Islet precursor cell (in vitro differentiated cells): ENCODE data around the gene PIGZ.

ENCODE experiments used
- DNase-seq: peaks from one replicate; pipeline ENCODE4 v3.0.0-alpha.2; 2018

Gene PIGZ

DNA sequence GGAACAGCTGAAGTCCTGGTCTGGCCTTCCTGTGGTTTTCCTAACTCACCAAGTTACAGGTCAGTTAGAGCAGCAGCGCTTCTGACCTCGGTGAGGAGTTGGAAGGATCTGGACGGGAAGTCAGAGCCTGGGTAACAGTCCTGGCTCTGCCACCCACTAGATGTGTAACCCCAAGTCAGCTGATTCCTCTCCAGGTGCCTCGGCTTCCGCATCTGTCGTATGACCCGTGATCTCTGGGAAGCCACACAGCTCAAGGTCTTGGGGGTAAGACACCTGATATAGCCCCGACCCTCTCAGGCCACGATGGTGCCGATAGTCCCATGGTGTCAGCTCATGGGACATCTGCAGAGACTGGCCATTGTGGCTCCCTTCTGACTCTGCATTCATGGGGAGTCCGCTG lies 8.3 kb upstream of the PIGZ start:
- DNase-seq = peak; percentile 50

DNA sequence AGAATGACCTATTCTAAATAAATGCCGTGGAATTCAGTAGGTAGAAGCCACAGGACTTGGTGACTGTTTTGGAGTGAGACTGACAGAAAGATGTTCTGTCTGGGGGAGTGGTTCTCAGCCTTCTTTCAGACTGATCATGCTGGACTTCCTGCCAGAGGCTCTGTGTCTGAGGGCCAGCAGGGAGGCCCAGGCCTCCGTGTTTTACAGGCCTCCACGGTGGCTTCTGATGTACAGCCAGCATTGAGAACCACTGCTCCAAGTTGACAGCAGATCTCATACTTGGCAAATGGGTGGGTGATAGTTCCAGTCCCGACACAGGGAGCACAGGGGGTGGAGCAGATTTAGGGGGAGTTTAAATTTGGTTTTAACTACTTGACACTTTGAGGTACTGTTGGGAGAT lies 6.7 kb upstream of the PIGZ start:
- DNase-seq = peak; percentile 39

DNA sequence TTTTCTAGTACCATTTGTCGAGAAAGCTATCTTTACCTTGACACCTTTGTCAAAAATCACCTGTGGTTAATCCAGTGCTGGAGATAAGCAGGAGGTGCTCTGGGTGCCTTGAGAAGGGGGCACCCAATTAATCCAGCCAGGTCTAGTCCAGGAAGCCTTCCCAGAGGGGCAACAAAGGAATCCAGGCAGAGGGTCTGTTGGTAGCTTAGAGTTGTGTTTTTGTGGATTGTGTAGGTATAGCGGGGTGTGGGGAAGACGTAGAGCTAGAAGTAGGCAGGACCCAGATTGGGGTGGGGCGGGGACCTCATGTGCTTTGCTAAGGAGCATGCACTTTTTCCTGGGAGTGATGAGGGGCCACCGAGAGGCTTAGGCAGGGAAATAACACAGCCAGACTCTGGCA lies 6.0 kb upstream of the PIGZ start:
- DNase-seq = peak; percentile 24

DNA sequence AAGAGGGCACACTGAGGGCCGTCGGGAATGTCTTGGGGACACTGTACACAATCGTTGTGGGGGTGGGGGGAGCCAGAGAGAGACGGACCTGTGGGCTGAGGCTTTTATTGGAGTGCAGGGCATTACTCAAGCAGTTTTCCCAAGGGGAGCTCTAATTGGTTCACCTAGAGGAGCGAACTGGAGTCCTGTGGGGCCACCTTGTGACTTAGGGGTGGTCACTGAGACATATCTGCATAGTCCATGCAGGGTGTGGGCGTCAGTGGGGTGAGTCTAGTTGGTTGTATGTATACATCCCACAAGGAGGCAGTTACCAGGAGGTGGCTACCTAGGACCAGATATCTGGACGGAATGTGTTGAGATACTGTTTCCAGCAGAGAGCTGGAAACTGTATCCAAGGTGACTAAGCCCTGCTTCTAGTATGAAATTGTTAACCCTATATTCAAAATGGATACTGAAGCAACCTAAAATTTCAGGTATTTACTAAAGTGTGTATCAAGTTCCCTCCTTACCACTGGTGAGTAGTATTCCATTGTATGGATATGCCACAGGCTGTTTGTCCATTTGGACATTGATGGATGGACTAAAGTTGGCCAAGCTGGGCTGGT lies 2.6 kb upstream of the PIGZ start:
- DNase-seq = peak; percentile 35

DNA sequence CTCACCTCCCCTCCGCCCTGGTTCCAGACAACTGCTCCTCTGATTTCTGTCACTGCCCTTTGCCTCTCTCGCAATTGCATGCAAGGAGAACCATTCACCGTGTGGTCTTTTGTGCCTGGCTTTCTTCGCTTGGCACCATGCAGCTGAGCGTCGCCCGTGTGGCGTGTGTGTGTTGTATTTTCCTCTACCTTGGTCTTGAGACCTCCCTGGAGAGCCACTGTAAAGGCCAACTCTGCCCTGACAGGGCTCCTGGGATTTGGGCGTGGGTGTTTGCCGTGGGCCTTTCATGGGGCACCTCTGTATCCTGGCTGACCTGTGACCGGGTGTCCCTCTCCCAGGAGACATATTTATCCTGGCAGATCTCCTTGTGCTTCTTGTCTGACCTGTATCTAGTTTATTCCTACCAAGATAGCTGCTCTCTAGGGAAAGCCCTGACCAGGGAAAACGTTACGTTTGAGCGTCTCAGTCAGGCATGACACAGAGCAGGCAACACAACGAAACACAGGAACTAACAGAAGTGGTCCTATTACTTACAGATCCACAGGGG lies 2.0 kb upstream of the PIGZ start:
- DNase-seq = no peak

DNA sequence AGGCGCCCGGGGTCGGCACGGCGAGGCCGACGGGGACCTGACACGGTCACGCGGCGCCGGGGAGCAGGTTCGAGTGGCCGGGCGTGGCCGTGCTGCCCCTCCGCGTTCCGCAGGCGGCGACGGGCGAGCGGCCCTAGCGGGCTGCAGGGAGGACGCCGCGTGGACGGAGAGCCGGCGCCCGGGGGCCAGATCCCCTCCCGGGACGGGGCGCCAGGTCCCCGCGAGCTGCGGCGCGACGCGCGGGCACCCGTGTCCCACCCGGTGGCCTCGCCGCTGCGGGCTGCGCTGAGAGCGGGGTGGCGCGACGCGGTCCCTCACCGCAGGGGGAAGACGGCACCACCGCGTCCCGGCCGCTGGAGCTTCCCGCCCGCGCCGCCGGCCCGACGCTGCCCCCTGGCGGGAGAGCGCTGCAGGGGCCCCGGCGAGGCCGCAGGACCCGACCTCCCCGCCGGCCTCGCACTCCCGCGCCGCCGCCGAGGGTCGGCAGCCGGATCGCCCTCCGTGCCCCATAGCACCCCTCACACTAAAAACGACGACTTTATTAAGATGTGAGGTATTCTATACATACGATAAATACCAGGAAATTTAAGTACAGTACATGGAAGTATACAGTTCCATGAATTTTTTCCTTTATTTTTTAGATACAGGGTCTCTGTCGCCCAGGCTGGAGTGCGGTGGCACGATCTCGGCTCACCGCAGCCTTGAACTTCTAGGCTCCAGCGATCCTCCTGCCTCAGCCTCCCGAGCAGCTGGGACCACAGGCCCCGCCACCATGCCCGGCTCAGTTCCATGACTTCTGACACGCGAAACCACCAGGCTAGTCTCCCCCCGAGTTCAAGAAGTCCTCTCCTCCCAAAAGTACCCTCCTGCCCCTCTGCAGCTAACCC lies 1.3 kb upstream of the PIGZ start:
- DNase-seq = peak; percentile 80

DNA sequence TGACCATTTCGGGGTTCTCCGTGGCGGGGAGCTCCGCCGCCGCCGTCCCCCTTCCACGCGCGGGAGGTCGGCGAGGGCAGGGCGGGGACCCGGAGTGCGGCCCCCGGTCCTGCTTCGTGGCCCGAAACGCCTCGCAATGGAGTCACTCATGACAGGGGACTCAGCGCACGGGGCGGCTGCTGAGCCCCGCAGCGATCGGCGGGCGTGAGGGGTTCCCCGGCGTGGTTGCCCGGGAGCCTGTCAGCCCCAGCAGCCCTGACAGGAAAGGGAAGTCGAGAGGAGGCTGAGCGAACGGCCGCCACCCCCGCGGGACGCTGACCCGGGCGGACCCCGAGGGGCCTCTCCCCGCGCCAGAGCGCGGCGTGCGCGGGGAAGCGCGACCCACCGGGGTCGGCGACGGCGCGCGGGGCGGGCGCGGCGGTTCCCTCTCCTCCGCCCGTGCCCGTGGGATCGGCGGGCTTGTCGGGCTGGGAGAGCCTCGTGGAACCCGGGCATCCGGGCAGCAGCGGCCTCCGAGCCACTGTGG lies 564 bp upstream of the PIGZ start:
- DNase-seq = peak; percentile 52

DNA sequence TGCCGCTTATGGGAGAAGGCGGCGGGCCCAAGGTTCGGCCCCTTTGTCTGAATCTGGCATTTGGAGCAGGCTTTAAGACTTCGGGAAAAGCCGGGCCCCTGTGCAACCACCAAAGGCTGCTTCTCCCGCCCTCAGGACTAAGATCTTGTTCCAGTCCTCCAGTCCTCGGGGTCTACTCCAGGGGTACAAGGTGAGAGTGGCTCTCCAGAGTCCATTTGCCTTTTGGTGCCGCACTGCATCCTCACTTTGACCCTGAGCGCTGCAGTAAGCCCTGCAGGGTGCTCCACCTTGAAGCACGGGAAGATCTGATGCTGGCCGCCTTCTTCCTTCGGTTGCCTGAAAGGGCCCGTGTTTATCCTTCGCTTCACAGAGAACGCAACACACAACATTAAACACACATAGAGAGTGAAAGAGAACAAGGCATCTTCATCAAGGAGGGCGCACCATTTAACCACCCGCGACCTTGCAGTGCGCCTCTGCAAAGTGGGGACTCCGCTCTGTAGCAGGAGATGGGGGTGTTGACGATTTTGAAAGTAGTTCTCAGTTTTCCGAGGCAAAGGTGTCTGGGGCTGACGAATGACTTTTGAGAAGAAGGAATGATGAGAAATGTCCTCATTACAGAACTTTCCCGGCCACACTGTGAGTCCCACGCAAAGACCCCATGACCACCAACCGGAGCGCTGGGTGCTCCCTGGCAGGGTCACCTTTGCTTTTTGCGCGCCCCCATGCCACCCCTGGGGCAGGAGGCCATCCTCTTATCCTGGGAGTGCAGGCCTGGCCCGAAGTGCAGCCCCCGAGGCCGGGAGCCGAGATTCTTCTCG lies 1.0 kb downstream of the PIGZ start:
- DNase-seq = no peak

DNA sequence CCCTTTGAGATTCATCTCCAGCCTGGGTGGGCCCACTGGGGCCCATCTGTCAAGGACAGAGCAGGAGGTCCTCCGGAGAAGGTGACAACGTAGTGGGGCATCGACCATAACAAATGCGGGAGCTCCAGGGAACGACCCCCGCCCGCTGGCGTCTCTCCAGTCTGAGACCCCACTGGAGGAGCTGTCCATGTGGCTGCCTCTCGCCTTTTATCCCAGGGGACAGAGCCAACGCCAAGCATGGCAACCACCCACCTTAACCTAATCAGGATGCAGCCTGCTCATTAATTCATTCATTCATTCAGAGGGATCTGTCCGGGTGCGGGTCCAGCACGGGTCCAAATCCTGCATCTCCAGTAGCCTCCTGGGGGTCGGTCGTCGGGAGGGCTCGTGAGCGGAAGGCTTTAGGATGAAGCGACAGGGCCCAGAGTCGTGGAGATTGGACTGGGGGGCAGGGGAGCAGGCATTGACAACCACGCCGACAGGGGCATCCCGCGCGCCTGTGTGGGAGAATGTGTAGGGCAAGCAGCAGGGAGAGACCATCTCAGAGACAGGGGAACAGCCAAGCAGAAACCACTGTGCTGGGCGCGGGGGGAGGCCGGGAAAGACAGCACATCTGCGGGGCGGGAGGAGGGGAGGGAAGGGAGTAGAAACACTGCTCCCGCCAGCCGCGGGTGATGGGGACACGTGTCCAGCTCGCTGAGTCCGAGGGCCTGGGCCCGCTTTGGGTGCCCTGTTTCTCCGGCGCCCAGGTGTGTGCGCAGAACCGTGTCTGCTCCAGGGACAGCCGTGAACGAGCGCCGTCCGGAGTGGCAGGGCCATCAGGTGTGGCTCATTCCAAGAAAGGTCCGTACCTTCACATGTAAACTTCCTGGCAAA lies 1.9 kb downstream of the PIGZ start:
- peak; percentile 55 for DNase-seq

DNA sequence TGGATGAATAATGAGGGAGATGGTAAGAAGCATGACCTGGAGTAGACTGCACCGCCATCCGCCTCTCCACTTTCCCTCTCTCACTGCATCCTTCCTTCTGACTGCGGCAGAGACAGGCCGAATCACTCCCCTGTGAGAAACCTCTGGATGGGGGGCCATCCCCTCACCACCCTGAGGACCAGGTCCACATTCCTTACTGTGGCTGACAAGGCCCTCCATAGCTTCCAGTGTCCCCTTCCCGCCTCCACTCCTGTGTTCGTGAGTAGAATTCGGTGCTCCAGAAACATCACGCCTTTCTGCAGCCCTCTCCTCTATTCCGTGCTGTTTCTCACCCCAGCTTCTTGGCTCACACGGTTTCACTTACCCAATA lies 2.8 kb downstream of the PIGZ start:
- DNase-seq = peak; percentile 29

DNA sequence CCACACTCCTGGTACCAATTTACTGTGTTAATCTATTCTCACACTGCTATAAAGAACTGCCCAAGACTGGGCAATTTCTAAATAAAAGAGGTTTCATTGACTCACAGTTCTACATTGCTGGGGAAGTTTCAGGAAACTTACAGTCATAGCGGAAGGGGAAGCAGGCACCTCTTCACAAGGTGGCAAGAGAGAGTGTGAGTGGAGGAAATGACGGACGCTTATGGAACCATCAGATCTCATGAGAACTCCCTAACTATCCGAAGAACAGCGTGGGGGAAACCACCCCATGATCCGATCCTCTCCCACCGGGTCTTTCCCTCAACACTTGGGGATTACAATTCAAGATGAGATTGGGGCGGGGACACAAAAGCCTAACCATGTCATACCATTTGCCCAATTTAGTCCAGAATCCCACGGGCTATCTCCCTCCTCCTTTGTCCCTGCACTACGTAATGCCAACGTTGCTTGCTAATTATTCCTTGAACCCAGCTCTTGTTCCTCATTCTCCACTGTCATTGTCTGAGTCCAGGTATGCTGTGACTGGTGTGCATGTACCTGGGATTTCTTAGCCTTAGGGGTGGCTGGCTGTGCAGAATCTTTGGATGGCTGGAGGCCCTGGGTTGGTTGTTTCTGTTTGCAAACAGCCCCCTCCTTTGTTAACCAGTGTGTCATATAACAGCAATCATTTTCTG lies 3.4 kb downstream of the PIGZ start:
- DNase-seq = peak; percentile 19

DNA sequence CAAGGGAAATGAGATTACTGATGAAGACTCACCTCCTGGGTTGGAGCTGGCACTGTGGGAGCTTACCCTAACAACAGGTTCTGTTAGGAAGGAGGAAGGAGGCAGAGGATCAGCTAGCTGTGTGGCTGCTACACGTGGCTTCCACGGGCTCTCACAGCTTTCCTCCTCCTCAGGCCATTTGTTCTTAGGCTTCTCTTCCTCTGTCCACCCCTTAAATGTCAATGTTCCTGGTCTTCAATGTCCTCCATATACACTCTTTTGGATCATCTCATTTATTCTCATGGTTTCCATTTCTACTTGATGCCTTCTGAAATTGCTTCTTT lies 5.0 kb downstream of the PIGZ start:
- DNase-seq = peak; percentile 37

DNA sequence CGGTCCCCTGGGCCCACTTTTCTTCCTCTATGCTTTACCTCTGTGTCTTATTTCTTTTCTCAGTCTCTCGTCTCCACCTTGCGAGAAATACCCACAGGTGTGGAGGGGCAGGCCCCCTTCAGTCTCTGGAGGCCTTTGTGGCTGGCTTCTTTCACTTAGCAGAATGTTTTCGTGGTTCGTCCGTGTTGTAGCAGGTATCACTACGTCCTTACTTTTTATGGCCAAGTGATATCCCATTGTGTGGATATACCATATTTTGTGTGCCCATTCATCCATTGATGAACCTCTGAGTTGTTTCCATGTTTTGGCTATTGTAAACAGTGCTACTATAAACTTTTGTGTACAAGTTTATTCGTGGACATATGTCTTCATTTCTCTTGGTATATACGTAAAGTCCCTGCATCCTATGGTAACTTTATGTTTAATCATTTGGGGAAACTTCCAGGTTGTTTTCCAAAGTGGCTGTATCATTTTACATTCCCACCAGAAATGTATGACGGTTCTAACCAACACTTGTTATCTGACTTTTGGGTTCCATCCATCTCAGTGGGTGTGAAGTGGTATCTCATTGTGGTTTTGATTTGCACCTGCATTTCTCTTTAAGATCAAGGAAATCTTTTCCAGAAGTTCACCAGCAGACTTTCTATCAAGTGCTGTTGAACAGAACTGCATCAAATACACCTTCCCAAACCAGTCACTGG lies 5.6 kb downstream of the PIGZ start:
- no peak for DNase-seq

DNA sequence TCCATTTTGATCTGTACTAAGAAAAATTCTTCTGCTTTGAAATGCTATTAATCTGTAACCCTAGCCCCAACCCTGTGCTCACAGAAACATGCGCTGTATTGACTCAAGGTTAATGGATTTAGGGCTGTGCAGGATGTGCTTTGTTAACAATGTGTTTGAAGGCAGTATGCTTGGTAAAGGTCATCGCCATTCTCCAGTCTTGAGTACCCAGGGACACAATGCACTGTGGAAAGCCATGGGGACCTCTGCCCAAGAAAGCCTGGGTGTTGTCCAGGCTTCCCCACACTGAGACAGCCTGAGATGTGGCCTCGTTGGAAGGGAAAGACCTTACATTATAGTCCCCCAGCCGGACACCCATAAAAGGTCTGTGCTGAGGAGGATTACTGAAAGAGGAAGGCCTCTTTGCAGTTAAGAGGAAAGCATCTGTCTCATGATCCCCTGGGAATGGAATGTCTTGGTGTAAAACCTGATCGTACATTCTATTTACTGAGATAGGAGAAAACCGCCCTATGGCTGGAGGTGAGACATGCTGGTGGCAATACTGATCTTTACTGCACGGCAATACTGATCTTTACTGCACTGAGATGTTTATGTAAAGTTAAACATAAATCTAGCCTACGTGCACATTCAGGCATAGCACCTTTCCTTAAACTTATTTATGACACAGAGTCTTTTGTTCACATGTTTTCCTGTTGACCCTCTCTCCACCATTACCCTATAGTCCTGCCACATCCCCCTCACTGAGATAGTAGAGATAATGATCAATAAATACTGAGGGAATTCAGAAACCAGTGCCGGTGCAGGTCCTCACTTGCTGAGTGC lies 6.3 kb downstream of the PIGZ start:
- DNase-seq = peak; percentile 44

DNA sequence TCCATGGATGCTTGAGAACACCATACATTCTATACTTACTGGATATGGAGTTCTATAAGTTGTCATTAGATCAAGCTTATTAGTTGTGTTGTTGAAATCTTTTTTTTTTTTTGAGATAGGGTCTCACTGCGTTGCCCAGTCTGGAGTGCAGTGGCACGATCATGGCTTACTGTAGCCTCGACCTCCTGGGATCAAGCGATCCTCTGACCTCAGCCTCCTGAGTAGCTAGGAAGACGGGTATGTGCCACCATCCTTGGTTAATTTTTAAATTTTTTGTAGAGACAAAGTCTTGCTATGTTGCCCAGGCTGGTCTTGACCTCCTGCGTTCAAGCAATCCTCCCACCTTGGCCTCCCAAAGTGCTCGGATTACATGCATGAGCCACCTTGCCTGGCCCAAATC lies 13.8 kb downstream of the PIGZ start:
- no peak for DNase-seq

DNA sequence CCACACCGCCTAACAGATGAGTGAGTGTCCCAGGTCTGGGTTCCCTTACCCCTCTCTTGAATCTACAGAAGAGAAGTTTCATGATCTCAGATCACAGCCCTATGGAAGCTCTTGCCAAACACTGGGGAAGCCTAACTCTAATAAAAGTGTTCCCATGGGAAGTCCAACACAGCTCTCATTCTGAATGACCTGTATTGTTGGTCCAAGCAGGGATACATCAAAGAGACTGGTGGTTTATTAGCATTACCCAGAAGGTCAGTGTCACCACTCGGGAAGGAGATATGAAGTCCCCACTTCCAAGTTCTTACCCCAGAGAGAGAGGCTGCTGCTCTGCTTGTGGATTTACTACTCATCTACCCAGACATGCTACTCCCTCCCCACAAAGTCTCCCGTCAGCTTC lies 17.3 kb downstream of the PIGZ start:
- DNase-seq = no peak

DNA sequence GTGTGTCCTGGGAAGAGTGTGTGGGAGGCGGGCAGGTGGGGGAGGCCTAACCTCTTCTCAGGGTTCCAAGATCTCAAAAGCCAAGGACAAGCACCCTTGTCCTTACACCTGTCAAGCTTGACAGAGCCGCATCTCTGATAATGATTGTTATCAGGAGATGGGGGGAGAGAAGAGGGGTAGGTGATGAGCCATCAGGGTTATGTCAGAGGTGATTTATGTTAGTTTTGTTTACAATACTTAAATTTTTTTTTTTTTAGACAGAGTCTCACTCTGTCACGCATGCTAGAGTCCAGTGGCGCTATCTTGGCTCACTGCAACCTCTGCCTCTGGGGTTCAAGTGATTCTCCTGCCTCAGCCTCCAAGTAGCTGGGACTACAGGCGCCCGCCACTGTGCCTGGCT lies 18.9 kb downstream of the PIGZ start:
- no peak for DNase-seq

DNA sequence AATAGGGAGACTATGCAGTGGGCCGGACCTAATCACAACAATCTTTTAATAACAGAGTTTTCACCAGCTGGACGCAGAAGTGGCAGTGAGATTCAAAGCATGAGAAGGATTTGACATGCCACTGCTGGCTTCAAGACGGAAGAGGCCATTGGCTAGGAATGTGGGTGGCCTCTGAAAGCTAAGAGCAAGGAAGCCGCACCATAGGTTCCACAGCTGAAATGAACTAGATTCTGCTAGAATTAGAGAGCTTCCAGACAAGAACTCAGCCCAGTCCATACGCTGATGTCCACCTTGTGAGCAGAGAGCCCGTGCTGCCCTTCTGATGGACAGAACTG lies 19.4 kb downstream of the PIGZ start:
- no peak for DNase-seq

DNA sequence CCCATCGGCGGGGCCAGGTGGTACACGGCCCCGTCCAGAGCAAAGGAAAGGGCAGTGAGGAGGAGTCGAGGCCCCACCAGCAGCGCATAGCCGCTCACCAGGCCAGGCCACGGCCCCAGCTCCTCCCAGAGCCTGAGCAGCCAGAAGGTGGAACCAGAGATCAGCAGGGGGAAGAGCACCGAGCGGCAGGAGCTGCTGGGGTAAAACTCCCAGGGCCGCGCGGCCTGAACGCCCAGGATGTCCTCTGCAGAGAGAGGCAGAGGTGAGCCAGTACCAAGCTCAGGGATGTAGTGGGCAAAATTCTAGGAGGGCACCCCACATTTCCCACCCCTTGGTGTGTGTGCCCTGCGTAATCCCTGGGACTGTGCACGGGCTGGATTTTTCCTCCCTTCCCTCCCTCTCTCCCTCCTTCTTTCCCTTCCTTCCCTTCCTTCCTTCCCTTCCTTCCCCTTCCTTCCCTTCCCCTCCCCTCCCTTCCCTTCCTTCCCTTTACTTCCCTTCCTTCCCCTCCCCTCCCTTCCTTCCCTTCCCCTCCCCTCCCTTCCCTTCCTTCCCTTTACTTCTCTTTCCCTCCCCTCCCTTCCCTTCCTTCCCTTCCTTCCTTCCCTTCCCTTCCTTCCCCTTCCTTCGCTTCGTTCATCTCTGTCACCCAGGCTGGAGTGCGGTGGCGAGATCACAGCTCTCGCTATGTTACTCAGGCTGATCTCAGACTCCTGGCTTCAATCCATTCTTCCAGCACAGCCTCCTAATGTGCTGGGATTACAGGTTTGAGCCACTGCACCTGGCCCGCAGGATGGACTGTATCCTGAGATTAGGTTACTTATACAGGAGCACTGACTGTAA lies 20.0 kb downstream of the PIGZ start:
- DNase-seq = peak; percentile 80
